H1 (cell line): Measurements from ENCODE around the gene MCF2L. TPM values are rescaled to one million over a fixed set of nuclear protein-coding genes. Genes with fewer than 3 reads are reported as not detected.
A peak's percentile ranks its signal among the peaks of the same experiment; 100 is the strongest.

Experiments
- HDAC2 ChIP-seq, 2 experiments: fragments of 300-600 bp in 1 of 2; sonication (generic) in 1 of 2; IDR thresholded peaks; 2 replicates each; pipeline ENCODE4 v1.6.1; 2011 to 2012; ENCODE audit warnings: low read depth in 2 of 2, low read length in 2 of 2, mild to moderate bottlenecking in 2 of 2, moderate library complexity in 2 of 2, borderline replicate concordance in 1 of 2, inconsistent platforms in 1 of 2
- KDM5A ChIP-seq: fragments of 200-600 bp; IDR thresholded peaks from 2 replicates; pipeline ENCODE4 v1.7.1; 2012; ENCODE audit warnings: mild to moderate bottlenecking, low read length, inconsistent platforms, mixed read lengths
- MAFK ChIP-seq: IDR thresholded peaks from 2 replicates; pipeline ENCODE4 v1.6.1; 2012; ENCODE audit warnings: low read depth, mild to moderate bottlenecking, improper control_type of control experiment, low read length
- SUZ12 ChIP-seq: fragments of 200-600 bp; sonication (generic); IDR thresholded peaks from 2 replicates; pipeline ENCODE4 v1.6.1; 2012; ENCODE audit warnings: mild to moderate bottlenecking, inconsistent platforms, low read length, moderate library complexity, mixed read lengths
- YY1 ChIP-seq: IDR thresholded peaks from 2 replicates; pipeline ENCODE4 v1.6.1; 2011; ENCODE audit warnings: low read depth, mild to moderate bottlenecking, low read length
- polyA plus RNA-seq, 7 experiments: library from polyadenylated mRNA; depleted of rRNA in 3 of 7; stranded (reverse) in 5 of 7; unstranded in 2 of 7; fragments of >200 nt in 5 of 7; fragments of 200-250 nt in 2 of 7; gene quantifications; 1 replicate in 5 of 7; 2 replicates in 1 of 7; 4 replicates in 1 of 7; pipeline versions ENCODE4 v1.2.1 to v1.2.3, GENCODE V29; 2011 to 2013; ENCODE audit warnings: missing spikeins in 2 of 7, mixed read lengths in 2 of 7
- total RNA-seq: library from RNA; stranded (reverse); fragmentation: NEBNext Ultra II Directional; extraction: Animal tissue kit (Norgen Biotek cat#: 25700); gene quantifications from 2 replicates; pipeline ENCODE4 v1.2.1, GENCODE V29; 2021
- TF ChIP-seq, protein P1 (sequence below): IDR thresholded peaks from 2 replicates; pipeline ENCODE4 v1.6.1; 2012; ENCODE audit warnings: inconsistent platforms

The MCF2L gene
- total and polyA plus RNA-seq, 2 of the 8 experiments (the other 6 are each of a cell fraction or from before 2014, with no cell fraction given), result 10.1 to 24.4 TPM

DNA sequence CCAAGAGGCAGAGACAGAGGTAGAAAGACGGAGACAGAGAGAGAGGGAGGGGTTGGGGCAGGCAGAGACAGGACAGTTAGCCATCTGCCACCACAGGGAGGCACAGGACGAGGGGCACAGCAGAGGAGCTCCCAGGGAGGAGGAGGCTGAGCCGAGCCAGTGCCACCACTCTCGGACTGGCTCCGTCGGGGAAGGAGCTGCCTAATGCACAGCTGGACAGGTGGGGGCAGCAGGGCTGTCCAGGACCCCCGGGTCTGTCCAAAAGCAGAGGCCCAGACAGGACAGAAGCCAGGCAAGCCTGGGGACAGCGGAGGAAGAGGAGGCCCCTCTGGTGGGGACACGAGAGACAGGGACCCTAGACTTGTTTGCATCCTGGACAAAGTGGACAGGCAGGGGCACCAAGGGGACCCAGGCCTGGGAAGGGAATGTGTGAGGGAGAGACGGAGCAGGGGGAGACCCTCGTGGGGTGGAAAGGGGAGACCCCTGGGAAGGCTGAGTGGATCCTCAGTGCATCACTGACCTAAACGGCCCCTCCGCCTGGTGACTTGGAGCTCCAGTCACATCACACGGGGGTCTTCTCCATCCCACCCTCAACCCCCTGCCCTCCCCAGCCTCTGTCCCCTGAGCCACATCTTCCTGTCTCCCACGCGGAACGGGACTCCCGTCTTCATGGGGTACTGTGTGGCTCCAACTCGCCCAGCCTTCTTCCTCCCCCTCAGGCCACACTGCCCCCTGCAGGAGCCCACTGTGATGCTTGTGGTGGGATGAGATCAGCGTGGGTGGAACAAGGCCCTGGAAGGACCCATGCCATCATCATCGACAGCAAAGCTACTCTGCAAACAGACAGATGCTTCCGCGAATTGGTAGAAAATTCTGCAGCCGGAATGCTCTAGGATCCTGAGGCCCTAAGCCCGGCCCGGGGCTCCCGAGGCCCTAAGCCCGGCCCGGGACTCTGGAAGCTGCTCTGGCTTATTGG, 154.5 kb downstream of the MCF2L start (continued):
- TF ChIP-seq SUZ12 (peak; percentile 29; the same call in 1 of the 2 replicates), KDM5A (no peak), HDAC2 (IDR thresholded peaks at IDR 0.05; ENCODE audit: borderline replicate concordance in 1 of 2, low read depth in 2 of 2, low read length in 2 of 2) (peak in 1 of 2 experiments; percentile 83; a peak in 1 of 4 replicates), YY1 (no peak), MAFK (no peak)
- TF ChIP-seq, protein P1, sequence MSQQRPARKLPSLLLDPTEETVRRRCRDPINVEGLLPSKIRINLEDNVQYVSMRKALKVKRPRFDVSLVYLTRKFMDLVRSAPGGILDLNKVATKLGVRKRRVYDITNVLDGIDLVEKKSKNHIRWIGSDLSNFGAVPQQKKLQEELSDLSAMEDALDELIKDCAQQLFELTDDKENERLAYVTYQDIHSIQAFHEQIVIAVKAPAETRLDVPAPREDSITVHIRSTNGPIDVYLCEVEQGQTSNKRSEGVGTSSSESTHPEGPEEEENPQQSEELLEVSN, result no peak
